A549 treated with GW870086 at 1 μM for 4 hours (cell line): ENCODE measurements around the gene THSD7A. TPM values are rescaled to one million over a fixed set of nuclear protein-coding genes. Genes with fewer than 3 reads are reported as not detected.

Experiments
- total RNA-seq: library from RNA; stranded (reverse); fragments of 200-300 nt; extraction: Qiagen RNA extraction; gene quantifications from 5 replicates; pipeline ENCODE4 v1.2.3, GENCODE V29; 2022; ENCODE audit warnings: low read depth

The THSD7A gene, protein sequence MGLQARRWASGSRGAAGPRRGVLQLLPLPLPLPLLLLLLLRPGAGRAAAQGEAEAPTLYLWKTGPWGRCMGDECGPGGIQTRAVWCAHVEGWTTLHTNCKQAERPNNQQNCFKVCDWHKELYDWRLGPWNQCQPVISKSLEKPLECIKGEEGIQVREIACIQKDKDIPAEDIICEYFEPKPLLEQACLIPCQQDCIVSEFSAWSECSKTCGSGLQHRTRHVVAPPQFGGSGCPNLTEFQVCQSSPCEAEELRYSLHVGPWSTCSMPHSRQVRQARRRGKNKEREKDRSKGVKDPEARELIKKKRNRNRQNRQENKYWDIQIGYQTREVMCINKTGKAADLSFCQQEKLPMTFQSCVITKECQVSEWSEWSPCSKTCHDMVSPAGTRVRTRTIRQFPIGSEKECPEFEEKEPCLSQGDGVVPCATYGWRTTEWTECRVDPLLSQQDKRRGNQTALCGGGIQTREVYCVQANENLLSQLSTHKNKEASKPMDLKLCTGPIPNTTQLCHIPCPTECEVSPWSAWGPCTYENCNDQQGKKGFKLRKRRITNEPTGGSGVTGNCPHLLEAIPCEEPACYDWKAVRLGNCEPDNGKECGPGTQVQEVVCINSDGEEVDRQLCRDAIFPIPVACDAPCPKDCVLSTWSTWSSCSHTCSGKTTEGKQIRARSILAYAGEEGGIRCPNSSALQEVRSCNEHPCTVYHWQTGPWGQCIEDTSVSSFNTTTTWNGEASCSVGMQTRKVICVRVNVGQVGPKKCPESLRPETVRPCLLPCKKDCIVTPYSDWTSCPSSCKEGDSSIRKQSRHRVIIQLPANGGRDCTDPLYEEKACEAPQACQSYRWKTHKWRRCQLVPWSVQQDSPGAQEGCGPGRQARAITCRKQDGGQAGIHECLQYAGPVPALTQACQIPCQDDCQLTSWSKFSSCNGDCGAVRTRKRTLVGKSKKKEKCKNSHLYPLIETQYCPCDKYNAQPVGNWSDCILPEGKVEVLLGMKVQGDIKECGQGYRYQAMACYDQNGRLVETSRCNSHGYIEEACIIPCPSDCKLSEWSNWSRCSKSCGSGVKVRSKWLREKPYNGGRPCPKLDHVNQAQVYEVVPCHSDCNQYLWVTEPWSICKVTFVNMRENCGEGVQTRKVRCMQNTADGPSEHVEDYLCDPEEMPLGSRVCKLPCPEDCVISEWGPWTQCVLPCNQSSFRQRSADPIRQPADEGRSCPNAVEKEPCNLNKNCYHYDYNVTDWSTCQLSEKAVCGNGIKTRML (N-terminal part only)
- total RNA-seq: 1.3 to 3.0 TPM (median 2.2 TPM) in 5 replicates

DNA sequence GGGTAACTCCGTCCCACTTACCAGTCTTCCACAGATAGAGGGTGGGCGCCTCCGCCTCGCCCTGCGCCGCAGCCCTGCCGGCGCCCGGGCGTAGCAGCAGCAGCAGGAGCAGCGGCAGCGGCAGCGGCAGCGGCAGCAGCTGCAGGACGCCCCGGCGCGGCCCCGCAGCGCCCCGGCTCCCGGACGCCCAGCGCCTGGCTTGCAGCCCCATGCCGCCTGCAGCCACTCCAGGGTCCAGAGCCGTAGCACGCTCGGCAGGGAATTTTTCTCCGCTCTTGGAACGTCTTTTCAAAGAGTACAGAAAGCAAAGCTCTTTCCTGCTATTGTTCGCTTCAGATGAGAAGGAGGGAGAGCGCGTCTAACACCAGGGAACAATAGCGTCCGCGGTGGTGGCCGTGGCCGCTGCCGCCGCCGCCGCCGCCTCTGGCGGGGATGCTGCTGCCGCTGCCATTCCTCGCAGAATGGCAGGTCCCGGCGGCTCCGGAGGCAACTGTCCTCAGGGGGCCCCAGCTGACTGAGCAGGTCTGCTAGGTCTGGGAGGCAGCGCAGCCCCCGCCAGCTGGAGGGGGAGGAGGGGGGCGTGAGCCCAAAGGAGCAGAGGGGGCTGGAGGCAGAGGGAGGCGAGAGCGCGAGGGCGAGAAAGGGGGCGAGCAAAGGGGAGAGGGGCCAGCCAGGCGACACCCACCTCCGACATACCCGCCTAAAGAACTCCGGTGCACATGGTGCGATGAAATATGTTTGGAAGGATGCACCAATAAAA is at the start of gene THSD7A:
Gene THSD7A (minus strand): TSS at position 463 of the 760 bp plus-strand sequence. CDS start 252 bp downstream, at position 211.

